B cell (primary cell): Measurements from ENCODE around the gene AGAP1. TPM values are rescaled to one million over a fixed set of nuclear protein-coding genes. Genes with fewer than 3 reads are reported as not detected.

Experiments used
- ATAC-seq: fragments of 200-7000 bp; cut with Tn5 transposase; one replicate; pipeline ENCODE4 v1.10.0; 2021; ENCODE audit warnings: low read depth, mild to moderate bottlenecking, moderate number of reproducible peaks, moderate library complexity
- CTCF ChIA-PET: fragments of 350-600 bp; sonication (Branson Sonifier 250); formaldehyde crosslinking; loops from one replicate; lab custom pipeline; 2021; ENCODE audit warnings: antibody characterized with exemption, inconsistent platforms; lab: Charles Lee
- POLR2A ChIA-PET: fragments of 350-600 bp; sonication (Branson Sonifier 250); formaldehyde crosslinking; loops from one replicate; lab custom pipeline; 2021; ENCODE audit warnings: antibody characterized with exemption; lab: Charles Lee
- DNase-seq: peaks from one replicate; pipeline ENCODE4 v3.0.0; 2013
- H2AFZ ChIP-seq: 2 replicates; pipeline ENCODE4 v1.6.1; 2012; ENCODE audit warnings: mild to moderate bottlenecking, low read depth, low read length; ENCODE audit not compliant: insufficient read depth, poor library complexity, severe bottlenecking
- H3K27ac ChIP-seq, 2 donors: 1 replicate in 1 of 2; 2 replicates in 1 of 2; pipeline ENCODE4 v1.5.1; 2012 to 2013; ENCODE audit warnings: low read length in 2 of 2, mild to moderate bottlenecking in 2 of 2, moderate library complexity in 1 of 2
- H3K27me3 ChIP-seq, 4 experiments: fragments of 200-600 bp in 1 of 4; sonication (generic) in 1 of 4; replicated peaks in 1 of 4; 1 replicate in 2 of 4; 2 replicates in 2 of 4; pipeline versions ENCODE4 v1.6.1 to v1.7.0; 2013 to 2016; ENCODE audit warnings: low read length in 3 of 4, mild to moderate bottlenecking in 2 of 4, mixed read lengths in 1 of 4, moderate library complexity in 1 of 4; ENCODE audit not compliant: insufficient read depth in 4 of 4, control insufficient read depth in 3 of 4; ENCODE audit errors: control extremely low read depth in 1 of 4
- H3K36me3 ChIP-seq, 2 experiments: replicated peaks in 1 of 2; 1 replicate in 1 of 2; 2 replicates in 1 of 2; pipeline versions ENCODE4 v1.6.1 to v1.7.1; 2013; ENCODE audit warnings: low read length in 1 of 2; ENCODE audit not compliant: insufficient read depth in 2 of 2, control insufficient read depth in 1 of 2; ENCODE audit errors: control extremely low read depth in 1 of 2, extremely low read depth in 1 of 2
- H3K4me1 ChIP-seq, 2 donors: fragments of 200-600 bp in 1 of 2; sonication (generic) in 1 of 2; 1 replicate in 1 of 2; 2 replicates in 1 of 2; pipeline versions ENCODE4 v1.5.1 to v1.6.1; 2013 to 2017; ENCODE audit warnings: low read length in 2 of 2; ENCODE audit not compliant: control insufficient read depth in 2 of 2, insufficient read depth in 2 of 2
- H3K4me2 ChIP-seq: replicated peaks from 2 replicates; pipeline ENCODE3; 2012; ENCODE audit warnings: mild to moderate bottlenecking, low read depth, low read length; ENCODE audit not compliant: poor library complexity, severe bottlenecking
- H3K4me3 ChIP-seq, 5 experiments: fragments of 200-600 bp in 1 of 5; sonication (generic) in 1 of 5; 1 replicate in 3 of 5; 2 replicates in 2 of 5; pipeline versions ENCODE4 v1.5.1 to v1.7.0; 2011 to 2016; ENCODE audit warnings: low read length in 4 of 5, mild to moderate bottlenecking in 4 of 5, low read depth in 2 of 5, control low read depth in 1 of 5, moderate library complexity in 1 of 5; ENCODE audit not compliant: insufficient read depth in 1 of 5; ENCODE audit errors: control extremely low read depth in 1 of 5, extremely low read depth in 1 of 5
- H3K79me2 ChIP-seq: fragments of 200-600 bp; sonication (generic); one replicate; pipeline ENCODE4 v1.6.0; 2016; ENCODE audit warnings: low read length; ENCODE audit not compliant: control insufficient read depth, insufficient read depth
- H3K9ac ChIP-seq: fragments of 200-600 bp; sonication (generic); 2 replicates; pipeline ENCODE4 v1.6.1; 2017; ENCODE audit warnings: mild to moderate bottlenecking, low read length, moderate library complexity
- H3K9me3 ChIP-seq, 3 donors: one replicate each; pipeline versions ENCODE4 v1.6.1 to v1.7.1; 2013; ENCODE audit warnings: low read length in 2 of 3; ENCODE audit not compliant: control insufficient read depth in 2 of 3, insufficient read depth in 1 of 3; ENCODE audit errors: control extremely low read depth in 1 of 3
- H4K20me1 ChIP-seq: 2 replicates; pipeline ENCODE4 v1.6.0; 2012; ENCODE audit warnings: mild to moderate bottlenecking, low read length; ENCODE audit not compliant: insufficient read depth, control insufficient read depth, poor library complexity, severe bottlenecking
- H3K27ac Mint-ChIP-seq: one replicate; pipeline ENCODE4 v1.8.0; 2021; ENCODE audit warnings: mixed read lengths
- H3K27me3 Mint-ChIP-seq: one replicate; pipeline ENCODE4 v1.8.0; 2021; ENCODE audit warnings: mixed read lengths
- H3K4me1 Mint-ChIP-seq: one replicate; pipeline ENCODE4 v1.8.0; 2021; ENCODE audit warnings: mixed read lengths
- H3K4me3 Mint-ChIP-seq: one replicate; pipeline ENCODE4 v1.8.0; 2021; ENCODE audit warnings: mixed read lengths
- H3K9me3 Mint-ChIP-seq: one replicate; pipeline ENCODE4 v1.8.0; 2022; ENCODE audit warnings: mixed read lengths; ENCODE audit not compliant: insufficient read depth
- CTCF ChIP-seq: fragments of 200-600 bp; IDR thresholded peaks from one replicate; pipeline ENCODE4 v1.8.0; 2022; ENCODE audit warnings: antibody characterized with exemption, mild to moderate bottlenecking
- EZH2 ChIP-seq: IDR thresholded peaks from 2 replicates; pipeline ENCODE4 v1.6.1; 2012; ENCODE audit warnings: borderline replicate concordance, low read depth, mild to moderate bottlenecking, moderate library complexity, low read length; ENCODE audit not compliant: insufficient read depth, poor library complexity, severe bottlenecking
- WGBS: methylation state at CpG from one replicate; pipeline ENCODE4 v1.1.5; 2013; ENCODE audit warnings: missing lambda C conversion rate; ENCODE audit not compliant: insufficient coverage; 5-methylcytosine and 5-hydroxymethylcytosine counted together
- intact Hi-C: fragments of 100-400 bp; cut with micrococcal nuclease; formaldehyde crosslinking; loops from one replicate; pipeline ENCODE4 v1.10.0; 2022
- polyA plus RNA-seq: library from polyadenylated mRNA; depleted of rRNA; stranded (reverse); fragments of >200 nt; gene quantifications from 2 replicates; pipeline ENCODE4 v1.2.3, GENCODE V29; 2012
- total RNA-seq, 2 donors: library from RNA; stranded (reverse); fragments of 120-200 nt in 1 of 2; gene quantifications; 1 replicate in 1 of 2; 2 replicates in 1 of 2; pipeline versions ENCODE4 v1.2.3 to v1.2.4, GENCODE V29; 2013 to 2022

AGAP1 gene
- total and polyA plus RNA-seq, 2 donors (not counting 1 experiment from before 2014, with no cell fraction given), result 0.01 TPM; not detected in 1

GRCh38 chr2:235569837-235570236 lies 76.0 kb downstream of the AGAP1 start:
- Histone ChIP-seq H2AFZ (no peak overlapping the region), H4K20me1 (no peaks in the 10 kb centered on the region), H3K79me2 (no peaks in the 10 kb centered on the region), H3K4me2 (no peak overlapping the region), H3K27ac (no peak overlapping the region), H3K9me3 (peaks cover 0 to 21% (median 0%) of the 10 kb centered on the region in 3 donors), H3K36me3 (no peaks in the 10 kb centered on the region), H3K27me3 (peaks cover 0 to 12% (median 0%) of the 10 kb centered on the region in 4 experiments), H3K4me1 (no peaks in the 10 kb centered on the region), H3K9ac (no peak overlapping the region), H3K4me3 (no peak overlapping the region)
- 67% methylated on average over 5 of the region's 7 CpGs for WGBS
- H3K9me3 Mint-ChIP-seq, result peaks cover 2% of the 10 kb centered on the region
- no peak overlapping the region for H3K27ac Mint-ChIP-seq
- no peak for DNase-seq
- no peak for ATAC-seq
- no peaks in the 10 kb centered on the region for H3K4me1 Mint-ChIP-seq
- H3K4me3 Mint-ChIP-seq, result no peak overlapping the region
- ChIA-PET POLR2A (no interaction called here), CTCF (no interaction called here)
- TF ChIP-seq CTCF (no peak), EZH2 (no peak)
- peaks cover 20% of the 10 kb centered on the region for H3K27me3 Mint-ChIP-seq
- intact Hi-C loops, result no loop called here

GRCh38 chr2:235570256-235570655 lies 76.4 kb downstream of the AGAP1 start:
- Histone ChIP-seq H3K79me2 (no peaks in the 10 kb centered on the region), H3K4me3 (no peak overlapping the region), H3K9ac (no peak overlapping the region), H3K9me3 (peaks cover 0 to 19% (median 0%) of the 10 kb centered on the region in 3 donors), H4K20me1 (no peaks in the 10 kb centered on the region), H3K4me2 (no peak overlapping the region), H3K36me3 (no peaks in the 10 kb centered on the region), H2AFZ (no peak overlapping the region), H3K4me1 (no peaks in the 10 kb centered on the region), H3K27ac (no peak overlapping the region), H3K27me3 (peaks cover 0 to 12% (median 0%) of the 10 kb centered on the region in 4 experiments)
- H3K27ac Mint-ChIP-seq, result no peak overlapping the region
- 74% methylated on average over 3 of the region's 4 CpGs for WGBS
- ChIA-PET CTCF (no interaction called here), POLR2A (no interaction called here)
- no peaks in the 10 kb centered on the region for H3K4me1 Mint-ChIP-seq
- no peak for TF ChIP-seq EZH2
- TF ChIP-seq CTCF, result no peak
- ATAC-seq, result no peak
- no peak for DNase-seq
- intact Hi-C loops, result no loop called here
- H3K9me3 Mint-ChIP-seq, result peaks cover 2% of the 10 kb centered on the region
- H3K27me3 Mint-ChIP-seq, result peaks cover 19% of the 10 kb centered on the region
- H3K4me3 Mint-ChIP-seq, result no peak overlapping the region
